GM21367 (cell line): ENCODE measurements around the gene NCOA3.

Experiments used
- ATAC-seq: cut with Tn5 transposase; IDR thresholded peaks from one replicate; pipeline ENCODE4 v1.9.1; 2021; ENCODE audit not compliant: unreplicated experiment

The NCOA3 gene

GRCh38 chr20:47699818-47700217 is 198.1 kb downstream of the NCOA3 start:
- ATAC-seq, result no peak

DNA sequence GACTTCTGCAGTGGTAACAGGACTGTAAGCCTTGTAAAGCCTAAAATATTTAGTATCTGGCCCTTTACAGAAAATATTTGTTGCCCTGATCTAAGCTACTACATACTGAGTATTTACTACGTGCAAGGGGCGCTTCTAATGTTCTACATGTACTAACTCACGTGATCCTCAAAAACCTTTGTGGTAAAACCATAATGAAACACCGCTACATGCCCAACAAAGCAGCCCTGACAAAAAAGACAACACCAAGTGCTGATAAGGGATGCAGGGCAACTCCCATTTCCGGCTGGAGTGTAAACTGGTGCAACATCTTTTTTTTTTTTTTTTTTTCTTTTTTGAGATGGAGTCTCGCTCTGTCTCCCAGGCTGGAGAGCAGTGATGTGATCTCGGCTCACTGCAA is 198.6 kb downstream of the NCOA3 start:
- ATAC-seq, result no peak

- no peak for ATAC-seq
Measured at GRCh38 chr20:47701612-47702011, 199.9 kb downstream of the NCOA3 start.

GRCh38 chr20:47703748-47704147 is 202.1 kb downstream of the NCOA3 start:
- no peak for ATAC-seq

GRCh38 chr20:47704746-47705496 is 203.2 kb downstream of the NCOA3 start:
- no peak for ATAC-seq

DNA sequence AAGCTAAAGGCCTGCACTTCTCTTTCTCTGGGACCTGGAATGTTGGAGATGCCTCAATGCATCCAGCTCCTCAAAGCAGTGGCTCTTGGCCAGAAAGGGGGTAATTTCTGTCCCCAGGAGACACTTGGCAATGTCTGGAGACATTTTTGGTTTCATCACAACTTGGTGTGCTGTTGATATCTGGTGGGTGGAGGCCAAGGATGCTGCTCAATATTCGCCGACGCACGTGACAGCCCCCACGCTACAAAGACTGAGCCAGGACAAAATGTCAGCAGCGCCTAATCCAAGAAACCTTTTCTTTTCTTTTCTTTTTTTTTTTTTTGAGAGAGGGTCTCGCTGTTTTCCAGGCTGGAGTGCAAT is 203.8 kb downstream of the NCOA3 start:
- no peak for ATAC-seq

DNA sequence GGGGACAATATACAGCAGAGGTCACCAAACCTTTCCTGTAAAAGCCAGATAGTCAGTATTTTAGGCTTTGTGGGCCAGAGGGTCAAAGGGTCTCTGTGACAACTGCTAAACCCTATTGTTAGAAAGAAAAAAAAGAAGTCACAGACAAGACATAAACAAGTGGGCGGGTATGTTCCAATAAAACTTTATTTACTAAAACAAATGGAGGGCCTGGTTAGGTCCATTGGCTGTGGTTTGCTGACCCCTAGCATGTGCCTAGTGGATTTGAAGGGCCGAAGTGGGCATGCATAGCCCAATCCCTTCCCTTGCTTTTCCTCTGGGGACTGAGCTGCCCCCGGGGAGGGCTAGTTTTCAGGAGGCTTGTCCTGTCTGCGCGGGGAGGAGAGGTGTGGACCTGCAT is 204.7 kb downstream of the NCOA3 start:
- ATAC-seq, result no peak
